Endometrial microvascular endothelial cells (primary cell): ENCODE results near the gene AMIGO2. TPM values are rescaled to one million over a fixed set of nuclear protein-coding genes. Genes with fewer than 3 reads are reported as not detected.
"Not testable (repeated sequence)": the region's sequence is repeated elsewhere in the genome, so short reads cannot be mapped to it uniquely, and the experiment has no call there.

Source experiments
- in situ Hi-C: cut with HindIII; loops from 2 replicates; pipeline ENCODE4 v1.10.0; 2017; ENCODE audit warnings: low sequenced_read_pairs, low pct_unique_long_range_greater_than_20kb; ENCODE audit errors: inconsistent ontology term
- total RNA-seq: library from RNA; depleted of rRNA; stranded (reverse); fragments of >200 nt; gene quantifications from one replicate; pipeline ENCODE4 v1.2.3, GENCODE V29; 2015; ENCODE audit errors: inconsistent ontology term

Gene AMIGO2
- total RNA-seq, 1 donor from 2014 or later = 0.09 TPM

- in situ Hi-C loops = no loop called here
Observed at GRCh38 chr12:47078733-47079467, 859 bp downstream of the AMIGO2 start.

- in situ Hi-C loops = no loop called here
Observed at GRCh38 chr12:47078086-47078395, 1.7 kb downstream of the AMIGO2 start.

GRCh38 chr12:47077206-47078085, 2.3 kb downstream of the AMIGO2 start:
- in situ Hi-C loops = no loop called here

- in situ Hi-C loops = no loop called here
Observed at GRCh38 chr12:47075192-47076084, 4.3 kb downstream of the AMIGO2 start.

GRCh38 chr12:47074757-47075156, 5.0 kb downstream of the AMIGO2 start:
- in situ Hi-C loops = no loop called here

GRCh38 chr12:47073951-47074350, 5.8 kb downstream of the AMIGO2 start:
- in situ Hi-C loops = no loop called here

GRCh38 chr12:47071241-47071852, 8.4 kb downstream of the AMIGO2 start:
- in situ Hi-C loops = no loop called here

GRCh38 chr12:47070310-47070709, 9.4 kb downstream of the AMIGO2 start:
- in situ Hi-C loops = no loop called here

GRCh38 chr12:47068539-47068938, 11.2 kb downstream of the AMIGO2 start:
- in situ Hi-C loops = no loop called here

GRCh38 chr12:47067771-47068431, 11.9 kb downstream of the AMIGO2 start:
- in situ Hi-C loops = no loop called here

- in situ Hi-C loops = no loop called here
Observed at GRCh38 chr12:47067176-47067575, 12.6 kb downstream of the AMIGO2 start.

- in situ Hi-C loops = no loop called here
Observed at GRCh38 chr12:47066278-47067025, 13.3 kb downstream of the AMIGO2 start.

GRCh38 chr12:47065546-47065945, 14.2 kb downstream of the AMIGO2 start:
- in situ Hi-C loops = no loop called here

- in situ Hi-C loops = not testable (repeated sequence)
Observed at GRCh38 chr12:47058640-47059039, 21.1 kb downstream of the AMIGO2 start.

- in situ Hi-C loops = not testable (repeated sequence)
Observed at GRCh38 chr12:47056944-47057343, 22.8 kb downstream of the AMIGO2 start.

GRCh38 chr12:47055856-47056255, 23.9 kb downstream of the AMIGO2 start:
- in situ Hi-C loops = not testable (repeated sequence)

GRCh38 chr12:47054659-47055058, 25.1 kb downstream of the AMIGO2 start:
- in situ Hi-C loops = no loop called here

GRCh38 chr12:47053961-47054360, 25.8 kb downstream of the AMIGO2 start:
- in situ Hi-C loops = no loop called here
